HPDE6-E6E7 (cell line): Measurements from ENCODE around the gene POGK.
"Not testable (repeated sequence)": the region's sequence is repeated elsewhere in the genome, so short reads cannot be mapped to it uniquely, and the experiment has no call there.

Source experiments
- DNase-seq: peaks from one replicate; pipeline ENCODE4 v3.0.0; 2011; ENCODE audit warnings: missing footprints; ENCODE audit errors: extremely low spot score

Gene POGK

GRCh38 chr1:166838766-166839599, at the start of gene POGK:
Gene POGK (plus strand): TSS chr1:166839475. CDS start chr1:166840957, 1,482 bp downstream.
- DNase-seq, result peak; percentile 89

DNA sequence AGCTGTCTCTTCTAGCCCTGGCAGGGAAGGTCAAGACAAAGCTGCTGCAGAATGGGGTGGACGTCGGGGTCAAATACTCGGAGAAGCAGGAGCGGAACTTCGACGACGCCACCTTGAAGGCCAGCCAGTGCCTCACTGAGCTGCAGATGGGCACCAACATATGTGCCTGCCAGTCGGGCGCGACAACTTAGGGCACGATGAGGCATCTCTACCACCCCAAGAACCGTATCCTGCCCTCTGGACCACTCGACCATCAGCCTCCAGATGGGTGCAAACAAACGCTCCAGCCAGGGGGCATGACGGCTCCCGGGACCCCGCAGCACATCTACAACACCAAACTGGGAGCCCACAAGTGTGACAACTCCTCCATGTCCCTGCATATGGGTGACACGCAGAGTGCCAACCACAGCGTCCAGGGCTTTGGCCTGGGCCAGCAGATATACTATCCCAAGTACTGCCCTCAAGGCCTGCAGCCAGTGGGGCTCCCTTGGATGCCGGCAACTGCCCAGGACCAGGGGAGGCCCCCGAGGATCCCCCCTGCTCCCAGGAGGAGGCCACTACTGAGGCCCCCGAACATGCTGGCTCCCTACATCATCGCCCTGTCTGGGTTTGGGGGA, 42.5 kb upstream of the POGK start:
- no peak for DNase-seq

GRCh38 chr1:166808952-166809351, 30.3 kb upstream of the POGK start:
- DNase-seq, result no peak

DNA sequence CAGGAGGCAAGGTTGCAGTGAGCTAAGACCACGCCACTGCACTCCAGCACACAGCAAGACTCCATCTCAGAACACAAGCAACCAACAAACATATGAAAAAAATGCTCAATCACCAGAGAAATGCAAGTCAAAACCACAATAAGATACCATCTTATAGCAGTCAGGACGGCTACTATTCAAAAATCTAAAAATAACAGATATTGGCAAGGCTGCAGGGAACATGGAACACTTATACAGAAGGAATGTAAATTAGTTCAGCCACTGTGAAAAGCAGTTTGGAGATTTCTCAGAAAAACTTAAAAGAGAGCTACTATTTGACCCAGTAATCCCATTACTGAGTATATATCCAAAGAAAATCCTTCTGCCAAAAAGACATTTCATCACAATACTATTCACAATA, 27.6 kb upstream of the POGK start:
- no peak for DNase-seq

DNA sequence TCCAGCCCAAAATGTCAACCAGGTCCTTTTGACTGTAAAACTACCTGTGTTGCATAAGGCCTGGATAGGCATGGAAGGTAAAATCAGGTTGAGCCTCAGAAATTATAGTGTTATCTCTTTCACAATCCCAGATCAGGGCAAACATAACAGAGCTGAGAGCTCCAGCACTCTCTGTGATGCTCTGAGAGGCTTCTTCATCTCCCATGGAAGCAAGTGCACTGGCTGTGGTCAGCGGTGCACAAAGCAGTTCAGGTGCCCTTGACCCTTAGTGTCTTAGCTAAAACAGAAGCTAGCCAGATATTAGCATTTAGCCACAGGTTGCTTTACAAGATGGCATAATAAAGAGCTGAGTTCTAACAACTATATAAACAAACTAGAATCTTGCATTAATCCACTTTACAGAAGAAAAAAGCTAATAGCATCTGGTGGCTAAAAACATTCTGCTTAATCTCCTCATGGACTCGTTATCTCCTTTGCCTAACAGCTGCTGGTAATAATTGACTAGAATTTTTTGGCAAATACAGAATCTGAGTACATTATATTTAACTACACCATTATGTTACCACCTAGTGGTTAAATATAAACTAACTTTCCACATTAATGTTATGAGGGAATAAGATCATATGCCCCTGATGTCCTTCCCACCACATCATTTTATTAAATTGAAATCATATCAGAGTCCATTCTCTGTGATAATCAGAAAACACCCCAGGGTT, 25.6 kb upstream of the POGK start:
- no peak for DNase-seq

DNA sequence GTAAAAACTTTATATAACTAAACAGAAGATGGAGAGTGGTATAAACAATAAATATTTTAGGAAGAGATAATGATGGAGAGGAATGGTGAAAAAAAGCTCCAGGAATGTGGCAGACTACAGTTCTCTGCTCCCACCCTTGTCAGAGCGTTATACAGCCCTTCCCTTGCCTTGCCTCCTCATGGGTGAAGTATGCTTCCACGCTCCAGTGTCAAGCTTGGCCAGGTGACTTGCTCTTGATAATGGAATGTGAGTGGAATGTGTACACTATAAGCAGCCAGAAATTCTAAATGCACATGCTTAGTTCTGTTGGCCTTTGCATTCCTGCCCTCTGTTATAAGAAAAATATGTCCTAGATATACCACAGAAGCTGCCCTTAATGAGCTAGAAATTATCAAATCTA, 24.7 kb upstream of the POGK start:
- no peak for DNase-seq

DNA sequence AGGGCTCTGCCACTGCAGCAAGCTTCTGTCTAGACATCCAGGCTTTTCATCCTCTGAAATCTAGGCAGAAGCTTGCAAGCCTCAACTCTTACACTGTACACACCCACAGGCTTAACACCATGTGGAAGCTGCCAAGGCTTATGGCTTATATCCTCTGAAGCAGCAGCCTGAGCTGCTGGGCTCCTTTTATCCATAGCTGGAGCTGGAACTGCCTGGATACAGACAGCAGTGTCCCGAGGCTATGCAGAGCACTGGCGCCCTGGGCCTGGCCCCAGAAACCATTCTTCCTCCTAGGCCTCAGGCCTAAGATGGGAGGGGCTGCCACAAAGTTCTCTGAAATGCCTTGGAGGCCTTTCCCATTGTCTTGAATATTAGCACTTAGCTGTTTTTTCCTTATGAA, 19.3 kb upstream of the POGK start:
- DNase-seq, result no peak

DNA sequence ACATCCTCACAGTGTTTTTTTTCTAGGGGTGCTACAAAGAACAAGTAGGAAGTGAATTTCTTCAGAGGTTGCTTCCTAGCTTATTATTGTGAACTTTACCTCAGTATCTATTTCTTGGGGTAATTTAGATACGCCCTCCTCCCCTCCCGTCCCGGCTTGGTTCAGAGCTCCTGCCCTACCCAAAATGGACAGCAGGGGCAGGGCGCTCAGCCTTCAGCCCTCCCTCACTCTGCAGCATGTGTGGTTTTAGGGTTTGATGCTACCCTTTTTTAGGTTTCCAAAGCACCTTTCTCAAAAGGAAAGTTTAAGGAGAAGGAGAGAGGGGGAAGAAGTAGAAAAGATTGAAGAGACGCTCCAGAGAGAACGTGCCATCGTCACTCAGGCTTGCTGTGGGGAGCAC, 16.9 kb upstream of the POGK start:
- DNase-seq, result no peak

DNA sequence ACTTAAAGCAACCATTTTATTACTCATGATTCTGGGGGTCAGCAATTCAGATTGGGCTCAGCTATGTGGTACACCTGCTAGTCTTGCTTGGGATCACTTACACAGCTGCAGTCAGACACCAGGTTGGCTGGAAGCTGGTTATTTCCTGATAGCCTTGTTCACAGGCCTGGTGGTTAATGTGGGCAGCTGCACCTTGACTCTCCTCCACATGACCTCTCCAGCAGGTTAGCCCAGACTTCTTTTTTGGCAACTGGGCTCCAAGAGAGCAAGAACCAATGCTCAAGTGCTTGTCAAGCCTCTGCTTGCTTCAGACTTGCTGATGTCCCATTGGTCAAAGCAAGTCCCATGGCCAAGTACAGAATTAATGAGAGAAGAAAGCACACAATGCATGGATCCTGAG, 11.8 kb upstream of the POGK start:
- no peak for DNase-seq

GRCh38 chr1:166829762-166830161, 9.5 kb upstream of the POGK start:
- DNase-seq, result not testable (repeated sequence)

- DNase-seq, result peak; percentile 14
Observed at GRCh38 chr1:166836733-166837132, 2.5 kb upstream of the POGK start.

DNA sequence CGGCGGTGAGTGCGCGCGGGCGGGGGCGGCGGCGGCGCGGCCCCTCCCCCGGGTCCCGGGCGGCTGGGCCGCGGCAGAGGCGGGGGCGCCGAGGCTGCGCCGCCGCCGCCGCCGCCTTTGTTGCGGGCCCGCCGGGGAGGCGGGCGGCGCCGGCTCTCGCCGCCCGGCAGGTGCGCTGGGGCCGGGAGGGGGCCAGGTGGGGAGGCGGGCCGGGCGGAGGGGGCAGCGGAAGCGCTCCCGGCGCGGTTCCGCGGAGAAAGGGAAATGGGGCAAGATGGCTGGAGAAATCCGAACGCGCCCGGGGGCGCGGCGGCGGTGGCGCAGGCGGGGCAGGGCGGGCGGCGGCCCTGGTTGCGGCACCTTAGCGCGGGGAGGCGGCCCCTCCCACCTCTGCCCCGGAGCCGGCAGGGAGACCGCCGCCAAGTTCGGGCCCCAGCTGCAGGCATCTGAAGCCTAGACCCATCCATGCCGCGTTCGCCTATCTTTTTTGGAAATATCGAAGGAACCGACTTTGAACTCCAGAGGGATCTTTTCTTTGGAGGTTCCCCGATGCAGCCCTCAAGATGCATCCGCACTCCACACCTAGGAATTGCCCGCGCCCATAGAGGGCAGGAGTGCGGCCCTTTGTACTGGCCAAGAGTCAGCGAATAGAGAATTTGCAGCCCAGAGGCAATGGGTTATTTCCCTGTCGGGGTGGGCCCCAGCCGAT, 479 bp downstream of the POGK start:
- peak; percentile 17 for DNase-seq

DNA sequence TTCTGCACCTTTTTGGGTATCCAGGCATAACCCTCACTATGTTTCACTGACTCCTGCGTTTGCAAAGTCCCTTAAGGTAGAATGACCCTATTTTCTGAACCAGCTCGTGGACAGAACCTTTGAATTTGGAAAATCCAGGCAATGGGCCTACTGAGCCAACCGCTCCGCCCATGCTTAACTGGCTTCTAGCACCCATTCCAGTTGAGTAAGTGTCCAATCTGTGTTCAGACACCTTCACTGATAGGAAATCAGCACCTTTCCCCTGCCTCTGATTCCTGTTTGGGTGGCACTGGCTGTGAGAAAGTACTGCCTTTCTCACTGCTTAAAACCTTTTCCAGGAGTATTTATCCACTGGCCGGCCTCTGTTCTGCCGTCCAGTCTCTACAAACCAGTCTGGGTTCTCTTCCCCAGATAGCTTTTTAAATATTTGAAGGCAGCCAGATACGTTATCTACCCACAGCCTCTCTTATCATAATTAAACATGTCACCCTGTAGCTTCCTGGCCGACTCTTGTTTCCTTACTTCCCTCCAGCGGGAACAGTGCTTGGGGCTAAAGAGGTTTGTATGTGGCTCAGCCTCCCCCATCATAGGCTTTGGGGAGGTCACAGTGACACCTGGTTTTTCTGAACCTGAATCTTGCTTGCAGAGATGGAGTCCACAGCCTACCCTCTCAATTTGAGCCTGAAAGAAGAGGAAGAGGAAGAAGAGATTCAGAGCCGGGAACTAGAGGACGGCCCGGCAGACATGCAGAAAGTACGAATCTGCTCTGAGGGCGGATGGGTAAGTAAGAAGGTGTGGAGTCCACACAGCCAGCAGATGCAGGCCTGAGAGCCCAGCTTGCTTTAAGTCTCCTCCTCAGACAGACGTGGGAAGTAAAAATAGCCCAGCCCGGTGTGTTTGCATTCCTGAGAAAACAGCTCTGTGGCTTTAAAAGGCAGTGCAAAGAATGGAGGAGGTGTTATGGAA, 1.3 kb downstream of the POGK start:
- no peak for DNase-seq

GRCh38 chr1:166843322-166843721, 4.0 kb downstream of the POGK start:
- no peak for DNase-seq

GRCh38 chr1:166843769-166844596, 4.7 kb downstream of the POGK start:
- no peak for DNase-seq

DNA sequence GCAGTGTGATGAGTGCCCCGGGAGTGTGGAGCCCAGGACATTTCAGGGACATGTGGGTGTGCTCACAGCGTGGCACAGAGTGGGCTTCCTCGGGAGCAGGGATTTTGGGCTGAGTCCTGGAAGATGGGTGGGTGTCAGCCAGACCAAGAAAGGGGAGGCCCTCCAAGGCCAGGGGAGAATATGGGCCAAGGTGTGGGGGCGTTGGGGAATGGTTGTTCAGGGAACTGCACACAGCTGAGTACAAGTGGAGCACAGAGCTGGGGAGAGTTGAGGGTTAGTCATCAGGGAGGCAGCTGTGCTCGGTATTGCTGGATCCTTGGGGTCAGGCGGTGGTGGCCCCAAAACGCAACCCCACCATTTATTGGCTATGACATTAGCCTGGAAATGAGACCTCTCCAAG, 5.5 kb downstream of the POGK start:
- DNase-seq, result no peak

DNA sequence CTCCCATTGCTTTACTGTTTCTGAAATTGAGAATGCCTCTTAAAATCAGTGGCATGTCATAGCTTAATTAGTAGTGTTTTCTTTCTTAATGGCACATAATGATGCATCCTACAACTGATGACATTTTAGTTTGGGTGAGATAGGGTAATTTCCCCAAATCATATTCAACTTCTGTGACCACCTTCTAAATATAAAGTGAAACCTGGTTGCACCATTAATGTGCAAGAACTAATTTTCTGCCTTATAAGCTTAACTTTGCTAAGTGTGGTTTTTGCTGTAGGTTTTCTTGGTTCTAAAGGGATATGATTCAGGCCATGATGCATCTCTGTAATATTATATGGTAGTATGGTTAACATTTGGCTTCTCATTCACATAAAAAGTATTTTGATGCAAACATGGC, 8.9 kb downstream of the POGK start:
- DNase-seq, result no peak

DNA sequence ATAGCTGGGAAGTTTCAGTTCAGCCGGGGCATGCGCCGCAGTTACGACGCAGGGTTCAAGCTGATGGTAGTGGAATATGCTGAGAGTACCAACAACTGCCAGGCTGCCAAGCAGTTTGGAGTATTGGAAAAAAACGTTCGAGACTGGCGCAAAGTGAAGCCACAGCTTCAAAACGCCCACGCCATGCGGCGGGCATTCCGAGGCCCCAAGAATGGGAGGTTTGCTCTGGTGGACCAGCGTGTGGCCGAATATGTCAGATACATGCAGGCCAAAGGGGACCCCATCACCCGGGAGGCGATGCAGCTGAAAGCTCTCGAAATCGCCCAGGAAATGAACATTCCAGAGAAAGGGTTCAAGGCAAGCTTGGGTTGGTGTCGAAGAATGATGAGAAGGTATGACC, 9.9 kb downstream of the POGK start:
- DNase-seq, result no peak

GRCh38 chr1:166852918-166853317, 13.6 kb downstream of the POGK start:
- no peak for DNase-seq

- DNase-seq, result no peak
Observed at GRCh38 chr1:166855558-166855957, 16.3 kb downstream of the POGK start.
